Activated CD8-positive, alpha-beta memory T cell treated with anti-CD3 and anti-CD28 coated beads, Interleukin-2, amount 50 U/mL, for 48 hours (primary cell): Measurements from ENCODE around the gene AAR2.

ENCODE experiments used
- DNase-seq: peaks from one replicate; pipeline ENCODE4 v3.0.0-alpha.2; 2020

AAR2 gene

GRCh38 chr20:36281785-36282380 lies 45.6 kb downstream of the AAR2 start:
- DNase-seq: no peak

GRCh38 chr20:36284751-36285150 lies 48.5 kb downstream of the AAR2 start:
- DNase-seq: no peak

GRCh38 chr20:36285746-36286447 lies 49.6 kb downstream of the AAR2 start:
- DNase-seq: no peak

- DNase-seq: no peak
These were observed 61.4 kb downstream of the AAR2 start for GRCh38 chr20:36297656-36298055.

GRCh38 chr20:36298061-36298460 lies 61.8 kb downstream of the AAR2 start:
- no peak for DNase-seq

- DNase-seq: no peak
These were observed 62.6 kb downstream of the AAR2 start for GRCh38 chr20:36298795-36299339.

- DNase-seq: no peak
These were observed 63.2 kb downstream of the AAR2 start for GRCh38 chr20:36299459-36299858.

- no peak for DNase-seq
These were observed 65.3 kb downstream of the AAR2 start for GRCh38 chr20:36301359-36302119.

GRCh38 chr20:36303020-36303595 lies 66.8 kb downstream of the AAR2 start:
- no peak for DNase-seq

GRCh38 chr20:36303831-36304230 lies 67.6 kb downstream of the AAR2 start:
- no peak for DNase-seq

GRCh38 chr20:36304786-36305495 lies 68.7 kb downstream of the AAR2 start:
- DNase-seq: no peak

- no peak for DNase-seq
These were observed 69.6 kb downstream of the AAR2 start, which contains the start of gene DLGAP4 for GRCh38 chr20:36305602-36306551. TSS of gene DLGAP4 (plus strand) at chr20:36306339. CDS start at chr20:36431718, 125,379 bp downstream.
